Trophoblast cell (in vitro differentiated cells and primary cell): Measurements from ENCODE around the gene MSRB2.
A peak's percentile ranks its signal among the peaks of the same experiment; 100 is the strongest.

Experiments
- DNase-seq, 2 donors: peaks; one replicate each; pipeline ENCODE4 v3.0.0-alpha.2; 2016
- H2AFZ ChIP-seq: 2 replicates; pipeline ENCODE4 v1.6.1; 2013; ENCODE audit warnings: low read length, moderate library complexity, mild to moderate bottlenecking; ENCODE audit not compliant: insufficient read depth, poor library complexity
- H2AK5ac ChIP-seq: 2 replicates; pipeline ENCODE4 v1.6.1; 2013; ENCODE audit warnings: mild to moderate bottlenecking, low read length
- H2BK120ac ChIP-seq: 2 replicates; pipeline ENCODE4 v1.6.1; 2013; ENCODE audit warnings: low read length, mild to moderate bottlenecking, moderate library complexity; ENCODE audit not compliant: insufficient read depth, poor library complexity
- H2BK12ac ChIP-seq: 2 replicates; pipeline ENCODE4 v1.6.1; 2013; ENCODE audit warnings: mild to moderate bottlenecking, low read length, moderate library complexity
- H2BK5ac ChIP-seq: 2 replicates; pipeline ENCODE4 v1.6.1; 2013; ENCODE audit warnings: low read length, low read depth, moderate library complexity, mild to moderate bottlenecking; ENCODE audit not compliant: poor library complexity
- H3K14ac ChIP-seq: 2 replicates; pipeline ENCODE4 v1.6.1; 2013; ENCODE audit warnings: mild to moderate bottlenecking, low read length
- H3K18ac ChIP-seq: 2 replicates; pipeline ENCODE4 v1.6.1; 2013; ENCODE audit warnings: mild to moderate bottlenecking, low read length
- H3K23ac ChIP-seq: 2 replicates; pipeline ENCODE4 v1.6.1; 2013; ENCODE audit warnings: low read length
- H3K27ac ChIP-seq: 2 replicates; pipeline ENCODE4 v1.5.1; 2013; ENCODE audit warnings: low read depth, mild to moderate bottlenecking, inconsistent platforms, low read length, moderate library complexity
- H3K27me3 ChIP-seq: 2 replicates; pipeline ENCODE4 v1.6.1; 2013; ENCODE audit warnings: inconsistent platforms, mild to moderate bottlenecking, low read length, moderate library complexity; ENCODE audit not compliant: insufficient read depth
- H3K36me3 ChIP-seq, 2 experiments: 1 replicate in 1 of 2; 2 replicates in 1 of 2; pipeline ENCODE4 v1.6.1; 2013; ENCODE audit warnings: low read length in 2 of 2, mild to moderate bottlenecking in 2 of 2, moderate library complexity in 1 of 2; ENCODE audit not compliant: insufficient read depth in 2 of 2, control insufficient read depth in 1 of 2
- H3K4ac ChIP-seq: 2 replicates; pipeline ENCODE4 v1.6.1; 2013; ENCODE audit warnings: low read depth, mild to moderate bottlenecking, low read length, moderate library complexity
- H3K4me1 ChIP-seq, 2 experiments: 1 replicate in 1 of 2; 2 replicates in 1 of 2; pipeline ENCODE4 v1.6.1; 2013; ENCODE audit warnings: low read length in 2 of 2, mild to moderate bottlenecking in 2 of 2, moderate library complexity in 1 of 2; ENCODE audit not compliant: insufficient read depth in 2 of 2, control insufficient read depth in 1 of 2
- H3K4me2 ChIP-seq: 2 replicates; pipeline ENCODE4 v1.6.1; 2013; ENCODE audit warnings: inconsistent platforms, mild to moderate bottlenecking, low read length, moderate library complexity
- H3K4me3 ChIP-seq: 2 replicates; pipeline ENCODE4 v1.5.1; 2013; ENCODE audit warnings: mild to moderate bottlenecking, low read depth, low read length, inconsistent platforms
- H3K79me1 ChIP-seq: one replicate; pipeline ENCODE4 v1.6.1; 2013; ENCODE audit warnings: low read length
- H3K79me2 ChIP-seq: 2 replicates; pipeline ENCODE4 v1.6.1; 2013; ENCODE audit warnings: low read length, mild to moderate bottlenecking; ENCODE audit not compliant: control insufficient read depth, insufficient read depth, poor library complexity
- H3K9ac ChIP-seq: 2 replicates; pipeline ENCODE4 v1.6.1; 2013; ENCODE audit warnings: mild to moderate bottlenecking, low read length
- H3K9me3 ChIP-seq: 2 replicates; pipeline ENCODE4 v1.6.1; 2013; ENCODE audit warnings: low read depth, mild to moderate bottlenecking, control low read depth, inconsistent platforms, low read length; ENCODE audit not compliant: insufficient read depth
- H4K12ac ChIP-seq: 2 replicates; pipeline ENCODE4 v1.6.1; 2013; ENCODE audit warnings: low read depth, mild to moderate bottlenecking, low read length, moderate library complexity
- H4K8ac ChIP-seq: 2 replicates; pipeline ENCODE4 v1.6.1; 2013; ENCODE audit warnings: low read depth, mild to moderate bottlenecking, low read length, moderate library complexity
- H4K91ac ChIP-seq: one replicate; pipeline ENCODE4 v1.6.1; 2013; ENCODE audit warnings: low read depth, mild to moderate bottlenecking, low read length, moderate library complexity
- WGBS: extraction: QIAGEN DNeasy Blood & Tissue Kit; methylation state at CpG from one replicate; pipeline ENCODE4 v1.1.7; 2013; ENCODE audit warnings: missing lambda C conversion rate; ENCODE audit not compliant: insufficient read length, insufficient coverage; ENCODE audit errors: extremely low coverage; 5-methylcytosine and 5-hydroxymethylcytosine counted together

MSRB2 gene

DNA sequence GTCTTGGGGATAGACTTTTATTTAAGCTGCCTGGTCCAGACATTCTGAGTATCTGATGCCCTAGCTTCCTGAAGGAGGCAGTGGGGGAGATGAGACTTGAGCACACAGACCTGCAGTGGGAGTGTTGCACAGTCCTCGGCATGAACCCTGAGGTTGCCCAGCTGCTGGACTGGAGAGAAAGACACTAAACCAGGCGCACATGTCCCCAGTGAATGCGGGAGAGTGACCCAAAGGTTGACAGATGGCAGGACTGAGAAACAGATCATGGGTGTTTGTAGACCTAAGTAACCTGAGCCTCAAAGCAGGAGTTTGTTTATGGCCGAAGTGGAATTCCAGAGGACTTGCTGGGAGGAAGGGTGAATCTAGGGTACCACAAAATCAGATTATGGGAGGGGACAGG, 15.7 kb upstream of the MSRB2 start:
- no peak overlapping the region for H2BK12ac ChIP-seq
- H3K4me1 ChIP-seq: peaks cover 0 to 4% of the 10 kb centered on the region in 2 experiments
- H3K4me3 ChIP-seq: no peak overlapping the region
- H4K8ac ChIP-seq: no peak overlapping the region
- no peak overlapping the region for H3K23ac ChIP-seq
- H3K36me3 ChIP-seq: no peaks in the 10 kb centered on the region
- no peak overlapping the region for H3K18ac ChIP-seq
- H3K14ac ChIP-seq: no peak overlapping the region
- no peak for DNase-seq
- no peaks in the 10 kb centered on the region for H3K79me2 ChIP-seq
- H3K9ac ChIP-seq: no peak overlapping the region
- no CpG with 5 or more reads among the region's 4 CpGs for WGBS
- no peaks in the 10 kb centered on the region for H3K9me3 ChIP-seq
- no peak overlapping the region for H3K4ac ChIP-seq
- H4K12ac ChIP-seq: no peak overlapping the region
- no peak overlapping the region for H2BK5ac ChIP-seq
- no peaks in the 10 kb centered on the region for H3K27me3 ChIP-seq
- H2BK120ac ChIP-seq: no peak overlapping the region
- no peak overlapping the region for H2AFZ ChIP-seq
- no peak overlapping the region for H3K27ac ChIP-seq
- H3K79me1 ChIP-seq: no peaks in the 10 kb centered on the region
- no peak overlapping the region for H4K91ac ChIP-seq
- no peak overlapping the region for H3K4me2 ChIP-seq
- no peak overlapping the region for H2AK5ac ChIP-seq

DNA sequence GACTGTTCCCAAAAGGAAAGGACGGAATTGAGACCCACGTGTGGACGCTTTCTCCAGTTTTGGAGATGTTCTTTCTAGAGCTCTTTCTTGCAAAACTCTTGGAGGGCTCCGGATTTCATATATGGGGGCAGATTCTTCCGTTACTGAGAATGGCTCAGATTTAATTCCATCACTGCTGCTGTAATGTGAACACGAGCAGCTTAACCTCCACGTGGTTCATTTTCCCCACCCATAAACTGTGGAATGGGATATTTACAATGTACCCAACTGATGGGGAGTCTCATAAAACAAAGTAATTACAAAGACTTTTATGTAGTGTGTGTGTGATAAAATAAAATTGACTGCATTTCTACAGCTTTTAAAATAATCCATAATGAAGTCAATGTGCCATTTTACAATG, 15.1 kb upstream of the MSRB2 start:
- Histone ChIP-seq H3K9me3 (no peaks in the 10 kb centered on the region), H2BK120ac (no peak overlapping the region), H3K14ac (no peak overlapping the region)

DNA sequence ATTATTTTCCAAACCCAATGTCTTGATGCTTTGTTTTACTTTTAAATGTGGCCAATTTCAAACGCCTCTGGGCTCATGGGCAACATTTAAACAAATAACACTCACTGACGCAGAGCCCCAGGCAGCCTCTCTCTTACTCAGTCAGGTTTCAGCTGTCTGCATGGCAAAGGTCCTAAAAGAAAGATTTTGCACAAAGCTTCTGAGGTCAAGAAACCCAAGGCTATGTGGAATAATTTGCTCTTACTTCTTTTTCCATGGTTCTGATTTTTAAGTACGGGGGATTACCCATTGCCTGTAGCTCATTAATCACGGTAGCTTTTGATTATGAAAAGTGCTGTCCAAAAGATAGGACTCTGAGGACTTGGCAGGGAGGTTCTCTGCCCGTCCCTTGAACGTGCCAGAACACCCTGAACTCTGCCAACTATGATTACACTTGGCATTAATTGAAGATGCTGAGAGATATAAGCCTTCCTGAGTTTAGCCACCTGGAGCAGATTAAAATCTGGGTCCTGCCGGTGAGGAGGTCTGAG, 14.1 kb upstream of the MSRB2 start:
- no CpG with 5 or more reads among the region's 7 CpGs for WGBS
- H3K4ac ChIP-seq: no peak overlapping the region
- H3K27me3 ChIP-seq: no peaks in the 10 kb centered on the region
- H2BK12ac ChIP-seq: no peak overlapping the region
- no peak overlapping the region for H2BK120ac ChIP-seq
- no peaks in the 10 kb centered on the region for H3K79me1 ChIP-seq
- no peak overlapping the region for H4K12ac ChIP-seq
- no peaks in the 10 kb centered on the region for H3K36me3 ChIP-seq
- no peaks in the 10 kb centered on the region for H3K9me3 ChIP-seq
- H2AFZ ChIP-seq: no peak overlapping the region
- no peak overlapping the region for H3K9ac ChIP-seq
- no peak overlapping the region for H4K8ac ChIP-seq
- H3K4me3 ChIP-seq: no peak overlapping the region
- H3K27ac ChIP-seq: no peak overlapping the region
- H3K4me1 ChIP-seq: peaks cover 0 to 4% of the 10 kb centered on the region in 2 experiments
- H3K14ac ChIP-seq: no peak overlapping the region
- H2BK5ac ChIP-seq: no peak overlapping the region
- H2AK5ac ChIP-seq: no peak overlapping the region
- H3K4me2 ChIP-seq: no peak overlapping the region
- no peak overlapping the region for H4K91ac ChIP-seq
- H3K79me2 ChIP-seq: no peaks in the 10 kb centered on the region
- no peak overlapping the region for H3K23ac ChIP-seq
- no peak for DNase-seq
- no peak overlapping the region for H3K18ac ChIP-seq

More for the DNA sequence above, 15.1 kb upstream of the MSRB2 start:
- Histone ChIP-seq H3K4me2 (no peak overlapping the region), H2AK5ac (no peak overlapping the region), H3K36me3 (no peaks in the 10 kb centered on the region), H3K4me3 (no peak overlapping the region), H3K4me1 (peaks cover 0 to 4% of the 10 kb centered on the region in 2 experiments), H2BK5ac (no peak overlapping the region), H2BK12ac (no peak overlapping the region), H3K4ac (no peak overlapping the region), H3K79me1 (no peaks in the 10 kb centered on the region), H3K9ac (no peak overlapping the region), H3K27me3 (no peaks in the 10 kb centered on the region), H4K12ac (no peak overlapping the region), H3K23ac (no peak overlapping the region), H2AFZ (no peak overlapping the region), H4K8ac (no peak overlapping the region), H3K79me2 (no peaks in the 10 kb centered on the region), H3K27ac (no peak overlapping the region), H4K91ac (no peak overlapping the region), H3K18ac (no peak overlapping the region)
- no peak for DNase-seq
- WGBS: no CpG with 5 or more reads among the region's 7 CpGs

DNA sequence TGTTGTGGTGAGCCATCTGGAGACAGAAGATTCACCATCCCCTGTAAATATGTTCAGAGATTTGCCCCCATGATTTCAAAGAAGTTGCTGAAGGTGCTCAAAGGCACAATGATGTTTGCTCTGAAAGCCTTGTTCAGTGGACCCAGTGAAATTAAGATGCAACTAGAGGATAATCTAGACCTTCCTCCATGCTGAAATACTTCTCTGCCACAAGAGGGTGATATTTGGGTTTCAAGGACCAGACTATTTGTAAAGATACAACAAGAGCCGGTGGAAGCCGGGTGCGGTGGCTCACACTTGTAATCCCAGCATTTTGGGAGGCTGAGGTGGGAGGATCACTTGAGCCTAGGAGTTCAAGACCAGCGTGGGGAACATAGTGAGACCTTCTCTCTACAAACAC, 13.5 kb upstream of the MSRB2 start:
- DNase-seq: peak in 1 of 2 donors; percentile 46
- H4K12ac ChIP-seq: no peak overlapping the region
- no peak overlapping the region for H4K8ac ChIP-seq
- WGBS: no CpG with 5 or more reads among the region's 4 CpGs
- H4K91ac ChIP-seq: no peak overlapping the region
- H3K4me3 ChIP-seq: no peak overlapping the region
- H3K4ac ChIP-seq: no peak overlapping the region
- no peaks in the 10 kb centered on the region for H3K79me2 ChIP-seq
- no peak overlapping the region for H3K14ac ChIP-seq
- peaks cover 0 to 2% of the 10 kb centered on the region in 2 experiments for H3K4me1 ChIP-seq
- H2BK5ac ChIP-seq: no peak overlapping the region
- H3K27ac ChIP-seq: no peak overlapping the region
- H3K18ac ChIP-seq: no peak overlapping the region
- no peaks in the 10 kb centered on the region for H3K79me1 ChIP-seq
- H3K36me3 ChIP-seq: no peaks in the 10 kb centered on the region
- H3K9ac ChIP-seq: no peak overlapping the region
- no peak overlapping the region for H2BK12ac ChIP-seq
- no peak overlapping the region for H2AFZ ChIP-seq
- H3K27me3 ChIP-seq: no peaks in the 10 kb centered on the region
- H3K4me2 ChIP-seq: no peak overlapping the region
- no peak overlapping the region for H2BK120ac ChIP-seq
- H2AK5ac ChIP-seq: no peak overlapping the region
- H3K9me3 ChIP-seq: no peaks in the 10 kb centered on the region
- no peak overlapping the region for H3K23ac ChIP-seq
